GM18505 (cell line): Measurements from ENCODE around the gene TSSK3.

Experiments
- ATAC-seq: cut with Tn5 transposase; IDR thresholded peaks from one replicate; pipeline ENCODE4 v1.9.1; 2021; ENCODE audit not compliant: unreplicated experiment
- POLR2A ChIP-seq: IDR thresholded peaks from 4 replicates; pipeline ENCODE4 v1.6.1; 2011; ENCODE audit warnings: borderline replicate concordance; ENCODE audit not compliant: insufficient read depth, insufficient read length; ENCODE audit errors: extremely low read depth

Gene TSSK3

GRCh38 chr1:32361674-32362473 lies 465 bp upstream of the TSSK3 start:
- ATAC-seq = no peak
- no peak for TF ChIP-seq POLR2A

- no peak for ATAC-seq
- TF ChIP-seq POLR2A = no peak
Observed at GRCh38 chr1:32363713-32364112, 1.4 kb downstream of the TSSK3 start.

- no peak for TF ChIP-seq POLR2A
- ATAC-seq = no peak
Observed at GRCh38 chr1:32364836-32365235, 2.5 kb downstream of the TSSK3 start.

GRCh38 chr1:32365445-32365844 lies 3.1 kb downstream of the TSSK3 start:
- TF ChIP-seq POLR2A = no peak
- no peak for ATAC-seq

GRCh38 chr1:32367912-32368635 lies 5.7 kb downstream of the TSSK3 start:
- no peak for TF ChIP-seq POLR2A
- no peak for ATAC-seq

- no peak for TF ChIP-seq POLR2A
- ATAC-seq = no peak
Observed at GRCh38 chr1:32372149-32372756, 9.9 kb downstream of the TSSK3 start.

- no peak for TF ChIP-seq POLR2A
- ATAC-seq = no peak
Observed at GRCh38 chr1:32373996-32374592, 11.8 kb downstream of the TSSK3 start.

GRCh38 chr1:32376199-32376598 lies 13.9 kb downstream of the TSSK3 start:
- ATAC-seq = no peak
- TF ChIP-seq POLR2A = no peak

GRCh38 chr1:32377541-32378220 lies 15.3 kb downstream of the TSSK3 start:
- ATAC-seq = no peak

GRCh38 chr1:32380057-32380456 lies 17.7 kb downstream of the TSSK3 start:
- ATAC-seq = no peak
- TF ChIP-seq POLR2A = no peak

More at GRCh38 chr1:32377541-32378220, 15.3 kb downstream of the TSSK3 start:
- TF ChIP-seq POLR2A = no peak

GRCh38 chr1:32386676-32387392 lies 24.5 kb downstream of the TSSK3 start:
- no peak for ATAC-seq
- no peak for TF ChIP-seq POLR2A

GRCh38 chr1:32388641-32389040 lies 26.3 kb downstream of the TSSK3 start:
- TF ChIP-seq POLR2A = no peak
- ATAC-seq = no peak
